HCT116 (cell line): ENCODE data around the gene C12orf43. TPM values are rescaled to one million over a fixed set of nuclear protein-coding genes. Genes with fewer than 3 reads are reported as not detected.

Experiments
- ATAC-seq: fragments of 200-7000 bp; cut with Tn5 transposase; 2 replicates; pipeline ENCODE4 v1.9.1; 2020; ENCODE audit warnings: mild to moderate bottlenecking, moderate library complexity
- BruUV-seq: library from RNA; stranded (reverse); fragments of 400-500 nt; replicated peaks from 2 replicates; lab custom pipeline; 2021; lab: Mats Ljungman, UMichigan
- CTCF ChIA-PET: fragments of 300-600 bp; sonication (Branson Sonifier 250); formaldehyde crosslinking; loops from one replicate; lab custom pipeline; 2021; ENCODE audit warnings: antibody characterized with exemption; lab: Charles Lee
- POLR2A ChIA-PET: fragments of 300-600, 350-600 bp; sonication (Branson Sonifier 250); formaldehyde crosslinking; loops from one replicate; lab custom pipeline; 2021; ENCODE audit warnings: antibody characterized with exemption; lab: Charles Lee
- RAD21 ChIA-PET, 2 experiments: fragments of 300-600 bp; sonication (Branson Sonifier 250); formaldehyde crosslinking; loops; one replicate each; lab custom pipeline; 2023; ENCODE audit warnings: low total read pairs in 2 of 2; ENCODE audit not compliant: uncharacterized antibody in 2 of 2, unreplicated experiment in 2 of 2, low non-redundant PET in 1 of 2; lab: Charles Lee
- DNase-seq: peaks from one replicate; pipeline ENCODE4 v3.0.0-alpha.2; 2010; ENCODE audit warnings: low read depth, low spot score
- H2AFZ ChIP-seq: fragments of 200-600 bp; shearing (Covaris generic), sonication (generic); 2 replicates; pipeline ENCODE4 v1.6.1; 2017; ENCODE audit warnings: low read depth, mixed run types, mixed read lengths, antibody characterized with exemption, low read length; ENCODE audit not compliant: poor library complexity, severe bottlenecking
- H3K27ac ChIP-seq: 2 replicates; pipeline ENCODE4 v1.5.1; 2012; ENCODE audit warnings: low read depth, low read length
- H3K27me3 ChIP-seq: fragments of 200-600 bp; sonication (generic); 2 replicates; pipeline ENCODE4 v1.6.1; 2016; ENCODE audit warnings: mixed run types, low read length, mixed read lengths; ENCODE audit not compliant: insufficient read depth
- H3K36me3 ChIP-seq, 2 experiments: fragments of 200-500 bp in 1 of 2; fragments of 200-600 bp in 1 of 2; sonication (Bioruptor generic) in 1 of 2; sonication (generic) in 1 of 2; 2 replicates each; pipeline versions ENCODE4 v1.5.1 to v1.6.1; 2014 to 2016; ENCODE audit warnings: low read length in 2 of 2, inconsistent platforms in 1 of 2, mixed read lengths in 1 of 2, mixed run types in 1 of 2; ENCODE audit not compliant: insufficient read depth in 2 of 2, control insufficient read depth in 1 of 2
- H3K4me1 ChIP-seq, 2 experiments: fragments of 200-600 bp in 1 of 2; sonication (generic) in 1 of 2; 2 replicates each; pipeline versions ENCODE4 v1.5.1 to v1.6.1; 2012 to 2017; ENCODE audit warnings: low read length in 2 of 2, inconsistent platforms in 1 of 2, mild to moderate bottlenecking in 1 of 2, mixed read lengths in 1 of 2, mixed run types in 1 of 2, moderate library complexity in 1 of 2; ENCODE audit not compliant: insufficient read depth in 2 of 2, control insufficient read depth in 1 of 2
- H3K4me2 ChIP-seq: fragments of 200-600 bp; sonication (generic); 2 replicates; pipeline ENCODE4 v1.6.1; 2017; ENCODE audit warnings: mixed run types, low read length, mixed read lengths
- H3K4me3 ChIP-seq, 2 experiments: fragments of 200-600 bp in 1 of 2; sonication (generic) in 1 of 2; replicated peaks in 1 of 2; 2 replicates each; pipeline ENCODE4 v1.5.1; 2011 to 2016; ENCODE audit warnings: low read length in 2 of 2, control low read depth in 1 of 2, low read depth in 1 of 2, mild to moderate bottlenecking in 1 of 2, mixed read lengths in 1 of 2, mixed run types in 1 of 2
- H3K79me2 ChIP-seq: fragments of 200-600 bp; sonication (generic); 2 replicates; pipeline ENCODE4 v1.6.1; 2017; ENCODE audit warnings: mild to moderate bottlenecking, mixed run types, low read length, moderate library complexity, mixed read lengths; ENCODE audit not compliant: insufficient read depth
- H3K9ac ChIP-seq: fragments of 200-600 bp; sonication (generic); 2 replicates; pipeline ENCODE4 v1.6.1; 2016; ENCODE audit warnings: low read length, mixed read lengths
- H3K9me2 ChIP-seq: fragments of 200-600 bp; sonication (generic), shearing (Covaris generic); 2 replicates; pipeline ENCODE4 v1.6.1; 2017; ENCODE audit warnings: mixed run types, mild to moderate bottlenecking, moderate library complexity; ENCODE audit not compliant: insufficient read depth
- H3K9me3 ChIP-seq, 2 experiments: fragments of 200-500 bp in 1 of 2; fragments of 200-600 bp in 1 of 2; sonication (Bioruptor generic) in 1 of 2; sonication (generic) in 1 of 2; 2 replicates each; pipeline ENCODE4 v1.6.1; 2014 to 2017; ENCODE audit warnings: low read length in 2 of 2, mixed read lengths in 2 of 2, inconsistent platforms in 1 of 2, low read depth in 1 of 2, mild to moderate bottlenecking in 1 of 2, mixed run types in 1 of 2, moderate library complexity in 1 of 2; ENCODE audit not compliant: control insufficient read depth in 1 of 2, insufficient read depth in 1 of 2
- H4K20me1 ChIP-seq: fragments of 200-600 bp; sonication (generic), shearing (Covaris generic); 2 replicates; pipeline ENCODE4 v1.6.1; 2017; ENCODE audit warnings: mixed run types, mild to moderate bottlenecking, moderate library complexity; ENCODE audit not compliant: insufficient read depth
- CBX3 ChIP-seq: IDR thresholded peaks from 2 replicates; pipeline ENCODE4 v1.6.1; 2012; ENCODE audit warnings: low read depth
- CEBPB ChIP-seq: IDR thresholded peaks from 2 replicates; pipeline ENCODE4 v1.6.1; 2012; ENCODE audit warnings: low read depth
- EGR1 ChIP-seq: IDR thresholded peaks from 2 replicates; pipeline ENCODE4 v1.6.1; 2012; ENCODE audit warnings: low read depth
- ELF1 ChIP-seq: IDR thresholded peaks from 2 replicates; pipeline ENCODE4 v1.6.1; 2012; ENCODE audit warnings: low read depth, borderline replicate concordance
- JUND ChIP-seq: IDR thresholded peaks from 2 replicates; pipeline ENCODE4 v1.6.1; 2012
- POLR2AphosphoS5 ChIP-seq: IDR thresholded peaks from 2 replicates; pipeline ENCODE4 v1.6.1; 2011; ENCODE audit warnings: mild to moderate bottlenecking, low read depth, low read length, moderate library complexity
- SP1 ChIP-seq: IDR thresholded peaks from 2 replicates; pipeline ENCODE4 v1.6.1; 2012; ENCODE audit warnings: low read depth
- YY1 ChIP-seq: IDR thresholded peaks from 2 replicates; pipeline ENCODE4 v1.6.1; 2011; ENCODE audit warnings: low read length, low read depth, moderate library complexity, mild to moderate bottlenecking; ENCODE audit not compliant: insufficient replicate concordance; ENCODE audit errors: extremely low read depth
- ZFX ChIP-seq: fragments of 450-650 bp; IDR thresholded peaks from 2 replicates; pipeline ENCODE4 v1.6.1; 2017
- intact Hi-C: fragments of 100-400 bp; cut with micrococcal nuclease; formaldehyde crosslinking; loops from 2 replicates; pipeline ENCODE4 v1.10.0; 2022
- total RNA-seq: library from RNA; stranded (reverse); gene quantifications from one replicate; pipeline ENCODE4 v1.2.1, GENCODE V29; 2021; ENCODE audit not compliant: unreplicated experiment
- TF ChIP-seq, protein P1 (sequence below), 3 experiments: fragments of 200-600 bp in 1 of 3; sonication (generic) in 1 of 3; IDR thresholded peaks in 2 of 3; conservative IDR thresholded peaks in 1 of 3; 2 replicates each; pipeline ENCODE4 v1.5.1; 2012 to 2017; ENCODE audit warnings: low read depth in 2 of 3, low read length in 2 of 3, antibody characterized with exemption in 1 of 3, borderline replicate concordance in 1 of 3, control low read depth in 1 of 3, mild to moderate bottlenecking in 1 of 3, mixed read lengths in 1 of 3, mixed run types in 1 of 3, moderate library complexity in 1 of 3; ENCODE audit not compliant: insufficient read depth in 1 of 3
- TF ChIP-seq, protein P2 (sequence below): IDR thresholded peaks from 2 replicates; pipeline ENCODE4 v1.6.1; 2012; ENCODE audit warnings: low read depth
- TF ChIP-seq, protein P3 (sequence below): IDR thresholded peaks from 2 replicates; pipeline ENCODE4 v1.6.1; 2012

Gene C12orf43
- total RNA-seq, 1 experiment from 2014 or later, result 16.2 TPM

DNA sequence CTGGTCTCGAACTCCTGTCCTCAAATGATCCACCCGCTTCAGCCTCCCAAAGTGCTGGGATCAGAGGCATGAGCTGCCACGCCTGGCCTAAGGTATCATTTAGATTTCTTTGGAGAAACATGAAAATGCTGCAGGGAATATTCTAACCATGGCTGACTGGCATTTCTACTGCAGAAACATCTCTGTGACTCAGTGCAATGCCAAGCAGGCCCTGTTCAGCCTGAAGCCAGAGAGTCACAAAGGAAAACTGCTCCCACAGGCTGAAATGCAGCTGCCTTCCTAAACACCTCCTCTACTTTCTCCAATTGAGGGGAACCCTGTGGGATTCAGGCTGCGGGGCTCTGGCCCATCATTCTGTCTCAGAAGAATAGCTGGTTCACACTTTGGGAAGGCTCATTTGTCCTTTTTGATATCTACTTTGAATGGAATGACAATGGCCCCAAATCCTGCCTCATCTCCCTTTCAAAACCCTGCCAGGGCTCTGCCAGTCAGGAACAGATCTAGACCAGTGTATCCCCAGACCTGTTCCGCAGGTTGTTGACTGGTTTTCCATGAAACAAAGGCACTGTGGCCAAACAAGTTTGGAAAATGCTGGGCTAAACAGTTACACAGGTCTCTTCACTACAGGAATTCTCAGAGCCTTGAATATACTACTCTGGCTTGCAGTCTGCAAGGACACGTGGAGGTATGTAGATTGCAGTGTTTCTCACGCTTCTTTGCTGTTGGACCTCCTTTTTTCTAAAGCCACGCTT is 7.8 kb downstream of the C12orf43 start:
- POLR2A ChIA-PET, result no interaction called here
- Histone ChIP-seq H4K20me1 (no peaks in the 10 kb centered on the region), H3K9me2 (no peaks in the 10 kb centered on the region), H3K4me3 (no peak overlapping the region), H3K27ac (no peak overlapping the region), H3K36me3 (peaks cover 17 to 29% of the 10 kb centered on the region in 2 experiments; a peak in 2 of 4 replicates), H3K27me3 (no peaks in the 10 kb centered on the region), H3K79me2 (no peaks in the 10 kb centered on the region), H3K9me3 (no peaks in the 10 kb centered on the region), H3K4me2 (no peak overlapping the region), H3K9ac (no peak overlapping the region), H2AFZ (no peak overlapping the region), H3K4me1 (no peaks in the 10 kb centered on the region)
- ATAC-seq (no peak), DNase-seq (no peak)
- intact Hi-C loops, result loop anchor here (1.0 to 10.0 kb wide), 5 partner anchors 89 to 681 kb away; partner anchors contain the start of genes CABP1 and PLA2G1B
- TF ChIP-seq, protein P1, sequence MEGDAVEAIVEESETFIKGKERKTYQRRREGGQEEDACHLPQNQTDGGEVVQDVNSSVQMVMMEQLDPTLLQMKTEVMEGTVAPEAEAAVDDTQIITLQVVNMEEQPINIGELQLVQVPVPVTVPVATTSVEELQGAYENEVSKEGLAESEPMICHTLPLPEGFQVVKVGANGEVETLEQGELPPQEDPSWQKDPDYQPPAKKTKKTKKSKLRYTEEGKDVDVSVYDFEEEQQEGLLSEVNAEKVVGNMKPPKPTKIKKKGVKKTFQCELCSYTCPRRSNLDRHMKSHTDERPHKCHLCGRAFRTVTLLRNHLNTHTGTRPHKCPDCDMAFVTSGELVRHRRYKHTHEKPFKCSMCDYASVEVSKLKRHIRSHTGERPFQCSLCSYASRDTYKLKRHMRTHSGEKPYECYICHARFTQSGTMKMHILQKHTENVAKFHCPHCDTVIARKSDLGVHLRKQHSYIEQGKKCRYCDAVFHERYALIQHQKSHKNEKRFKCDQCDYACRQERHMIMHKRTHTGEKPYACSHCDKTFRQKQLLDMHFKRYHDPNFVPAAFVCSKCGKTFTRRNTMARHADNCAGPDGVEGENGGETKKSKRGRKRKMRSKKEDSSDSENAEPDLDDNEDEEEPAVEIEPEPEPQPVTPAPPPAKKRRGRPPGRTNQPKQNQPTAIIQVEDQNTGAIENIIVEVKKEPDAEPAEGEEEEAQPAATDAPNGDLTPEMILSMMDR (IDR thresholded peaks at IDR 0.05 in 2 of 3, conservative IDR thresholded peaks at IDR 0.05 in 1 of 3; ENCODE audit: borderline replicate concordance in 1 of 3, insufficient read depth in 1 of 3, low read depth in 2 of 3, low read length in 2 of 3), result no peak
- TF ChIP-seq ELF1 (no peak), JUND (no peak), CBX3 (no peak), ZFX (no peak), YY1 (no peak), EGR1 (no peak), POLR2AphosphoS5 (no peak), SP1 (no peak), CEBPB (no peak)
- TF ChIP-seq, protein P2, sequence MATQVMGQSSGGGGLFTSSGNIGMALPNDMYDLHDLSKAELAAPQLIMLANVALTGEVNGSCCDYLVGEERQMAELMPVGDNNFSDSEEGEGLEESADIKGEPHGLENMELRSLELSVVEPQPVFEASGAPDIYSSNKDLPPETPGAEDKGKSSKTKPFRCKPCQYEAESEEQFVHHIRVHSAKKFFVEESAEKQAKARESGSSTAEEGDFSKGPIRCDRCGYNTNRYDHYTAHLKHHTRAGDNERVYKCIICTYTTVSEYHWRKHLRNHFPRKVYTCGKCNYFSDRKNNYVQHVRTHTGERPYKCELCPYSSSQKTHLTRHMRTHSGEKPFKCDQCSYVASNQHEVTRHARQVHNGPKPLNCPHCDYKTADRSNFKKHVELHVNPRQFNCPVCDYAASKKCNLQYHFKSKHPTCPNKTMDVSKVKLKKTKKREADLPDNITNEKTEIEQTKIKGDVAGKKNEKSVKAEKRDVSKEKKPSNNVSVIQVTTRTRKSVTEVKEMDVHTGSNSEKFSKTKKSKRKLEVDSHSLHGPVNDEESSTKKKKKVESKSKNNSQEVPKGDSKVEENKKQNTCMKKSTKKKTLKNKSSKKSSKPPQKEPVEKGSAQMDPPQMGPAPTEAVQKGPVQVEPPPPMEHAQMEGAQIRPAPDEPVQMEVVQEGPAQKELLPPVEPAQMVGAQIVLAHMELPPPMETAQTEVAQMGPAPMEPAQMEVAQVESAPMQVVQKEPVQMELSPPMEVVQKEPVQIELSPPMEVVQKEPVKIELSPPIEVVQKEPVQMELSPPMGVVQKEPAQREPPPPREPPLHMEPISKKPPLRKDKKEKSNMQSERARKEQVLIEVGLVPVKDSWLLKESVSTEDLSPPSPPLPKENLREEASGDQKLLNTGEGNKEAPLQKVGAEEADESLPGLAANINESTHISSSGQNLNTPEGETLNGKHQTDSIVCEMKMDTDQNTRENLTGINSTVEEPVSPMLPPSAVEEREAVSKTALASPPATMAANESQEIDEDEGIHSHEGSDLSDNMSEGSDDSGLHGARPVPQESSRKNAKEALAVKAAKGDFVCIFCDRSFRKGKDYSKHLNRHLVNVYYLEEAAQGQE, result no peak
- TF ChIP-seq, protein P3, sequence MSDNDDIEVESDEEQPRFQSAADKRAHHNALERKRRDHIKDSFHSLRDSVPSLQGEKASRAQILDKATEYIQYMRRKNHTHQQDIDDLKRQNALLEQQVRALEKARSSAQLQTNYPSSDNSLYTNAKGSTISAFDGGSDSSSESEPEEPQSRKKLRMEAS, result no peak
- CTCF ChIA-PET, result interaction anchor here (1.6 to 4.0 kb wide), 3 partner anchors 84 to 433 kb away, joined by 4 to 22 read pairs (median 4); partner anchors contain the start of gene POP5
- RAD21 ChIA-PET, result no interaction called here
- BruUV-seq, result no TSS peak
